Esophagus muscularis mucosa (tissue), 4 donors: ENCODE results near the gene CCNG1. TPM values are rescaled to one million over a fixed set of nuclear protein-coding genes. Genes with fewer than 3 reads are reported as not detected.
"Not testable (repeated sequence)": the region's sequence is repeated elsewhere in the genome, so short reads cannot be mapped to it uniquely, and the experiment has no call there.

Source experiments
- DNase-seq: peaks from one replicate; pipeline ENCODE4 v3.0.0-alpha.2; 2017; ENCODE audit errors: extremely low spot score
- H3K27ac ChIP-seq, 4 donors: fragments of 200-600 bp; sonication (generic); replicated peaks in 1 of 4; 1 replicate in 3 of 4; 2 replicates in 1 of 4; pipeline ENCODE4 v1.5.1; 2016 to 2019; ENCODE audit warnings: mild to moderate bottlenecking in 1 of 4
- H3K27me3 ChIP-seq, 4 donors: fragments of 200-600 bp; sonication (generic); one replicate each; pipeline versions ENCODE4 v1.5.1 to v1.6.0; 2016 to 2019
- H3K36me3 ChIP-seq, 4 donors: fragments of 200-600 bp; sonication (generic); one replicate each; pipeline ENCODE4 v1.5.1; 2016 to 2019
- H3K4me1 ChIP-seq, 4 donors: fragments of 200-600 bp; sonication (generic); one replicate each; pipeline ENCODE4 v1.5.1; 2016 to 2019
- H3K4me3 ChIP-seq, 4 donors: fragments of 200-600 bp; sonication (generic); 1 replicate in 2 of 4; 2 replicates in 2 of 4; pipeline ENCODE4 v1.5.1; 2016 to 2019; ENCODE audit warnings: mild to moderate bottlenecking in 4 of 4, moderate library complexity in 1 of 4
- H3K9me3 ChIP-seq, 4 donors: fragments of 200-600 bp; sonication (generic); 1 replicate in 3 of 4; 2 replicates in 1 of 4; pipeline ENCODE4 v1.5.1; 2016 to 2019
- EP300 ChIP-seq: sonication (generic); formaldehyde crosslinking; IDR thresholded peaks from one replicate; pipeline ENCODE4 v1.6.1; 2017; ENCODE audit warnings: antibody characterized with exemption
- POLR2A ChIP-seq: fragments of 450-650 bp; IDR thresholded peaks from one replicate; pipeline ENCODE4 v1.6.1; 2017; ENCODE audit warnings: antibody characterized with exemption, moderate library complexity, mild to moderate bottlenecking, low read depth
- POLR2AphosphoS5 ChIP-seq, 2 donors: sonication (generic); formaldehyde crosslinking; IDR thresholded peaks; one replicate each; pipeline ENCODE4 v1.6.1; 2017; ENCODE audit warnings: antibody characterized with exemption in 2 of 2
- WGBS: methylation state at CpG from one replicate; pipeline ENCODE4 v1.1.5; 2018; 5-methylcytosine and 5-hydroxymethylcytosine counted together
- intact Hi-C: fragments of 100-400 bp; cut with DNase I; formaldehyde crosslinking; loops from one replicate; pipeline ENCODE4 v1.15.1; 2023
- total RNA-seq, 4 donors: library from RNA; depleted of rRNA; stranded (reverse); fragments of >200 nt; gene quantifications; one replicate each; pipeline versions ENCODE4 v1.1.0 to v1.2.1, GENCODE V29; 2016
- TF ChIP-seq, protein P1 (sequence below), 3 experiments: fragments of 200-600 bp in 2 of 3; fragments of 450-650 bp in 1 of 3; sonication (generic) in 2 of 3; IDR thresholded peaks; one replicate each; pipeline ENCODE4 v1.5.1; 2017 to 2019; ENCODE audit warnings: antibody characterized with exemption in 3 of 3, mild to moderate bottlenecking in 2 of 3, moderate library complexity in 1 of 3

The CCNG1 gene
- total RNA-seq, 4 donors from 2014 or later = 99.1 to 179 (median 138) TPM

DNA sequence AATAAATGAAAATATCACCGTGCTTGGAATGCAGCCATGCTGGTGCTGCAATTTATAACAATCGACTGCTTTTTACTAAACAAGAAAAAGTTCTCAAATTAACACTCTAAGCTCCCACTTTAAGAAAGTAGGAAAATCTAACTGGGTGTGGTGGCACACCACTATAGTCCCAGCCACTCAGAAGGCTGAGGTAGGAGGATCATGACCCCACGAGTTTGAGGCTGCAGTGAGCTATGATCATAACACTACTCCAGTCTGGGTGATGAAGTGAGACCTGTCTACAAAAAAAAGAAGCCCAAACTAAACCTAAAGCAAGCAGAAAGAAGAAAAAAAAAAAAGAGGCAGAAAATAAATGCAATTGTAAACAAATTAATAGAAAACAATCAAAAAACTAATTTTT lies 10.5 kb downstream of the CCNG1 start:
- DNase-seq = no peak
- WGBS = 69% methylated on average over 3 of the region's 3 CpGs
- TF ChIP-seq EP300 (no peak), POLR2AphosphoS5 (IDR thresholded peaks at IDR 0.05) (no peak), POLR2A (no peak)
- TF ChIP-seq, protein P1, sequence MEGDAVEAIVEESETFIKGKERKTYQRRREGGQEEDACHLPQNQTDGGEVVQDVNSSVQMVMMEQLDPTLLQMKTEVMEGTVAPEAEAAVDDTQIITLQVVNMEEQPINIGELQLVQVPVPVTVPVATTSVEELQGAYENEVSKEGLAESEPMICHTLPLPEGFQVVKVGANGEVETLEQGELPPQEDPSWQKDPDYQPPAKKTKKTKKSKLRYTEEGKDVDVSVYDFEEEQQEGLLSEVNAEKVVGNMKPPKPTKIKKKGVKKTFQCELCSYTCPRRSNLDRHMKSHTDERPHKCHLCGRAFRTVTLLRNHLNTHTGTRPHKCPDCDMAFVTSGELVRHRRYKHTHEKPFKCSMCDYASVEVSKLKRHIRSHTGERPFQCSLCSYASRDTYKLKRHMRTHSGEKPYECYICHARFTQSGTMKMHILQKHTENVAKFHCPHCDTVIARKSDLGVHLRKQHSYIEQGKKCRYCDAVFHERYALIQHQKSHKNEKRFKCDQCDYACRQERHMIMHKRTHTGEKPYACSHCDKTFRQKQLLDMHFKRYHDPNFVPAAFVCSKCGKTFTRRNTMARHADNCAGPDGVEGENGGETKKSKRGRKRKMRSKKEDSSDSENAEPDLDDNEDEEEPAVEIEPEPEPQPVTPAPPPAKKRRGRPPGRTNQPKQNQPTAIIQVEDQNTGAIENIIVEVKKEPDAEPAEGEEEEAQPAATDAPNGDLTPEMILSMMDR (IDR thresholded peaks at IDR 0.05) = no peak
- peaks cover 0 to 6% (median 0%) of the 10 kb centered on the region in 4 donors for H3K4me1 ChIP-seq
- H3K27ac ChIP-seq = no peak overlapping the region
- H3K4me3 ChIP-seq = no peak overlapping the region
- H3K27me3 ChIP-seq = no peaks in the 10 kb centered on the region
- H3K36me3 ChIP-seq = peaks cover 37 to 85% (median 63%) of the 10 kb centered on the region in 4 donors
- intact Hi-C loops = no loop called here
- H3K9me3 ChIP-seq = no peaks in the 10 kb centered on the region

DNA sequence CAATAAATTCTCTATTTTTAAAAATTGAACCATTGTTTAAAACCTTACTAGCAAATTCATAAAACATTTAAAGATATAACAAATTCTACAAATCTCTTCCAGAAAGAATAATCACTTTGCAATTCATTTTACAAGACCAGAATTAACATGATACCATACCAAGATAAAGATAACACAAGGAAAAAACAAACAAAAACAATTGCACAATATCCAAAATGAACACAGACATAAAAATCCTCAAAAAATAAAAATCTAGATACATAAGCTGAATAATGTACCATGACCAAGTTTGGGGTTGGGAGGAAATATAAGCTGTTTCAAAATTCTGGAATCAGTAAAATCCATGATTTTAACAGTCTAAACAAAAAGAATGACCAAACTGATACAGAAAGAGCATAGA lies 11.1 kb downstream of the CCNG1 start:
- peaks cover 32 to 85% (median 63%) of the 10 kb centered on the region in 4 donors for H3K36me3 ChIP-seq
- H3K4me1 ChIP-seq = peaks cover 0 to 6% (median 0%) of the 10 kb centered on the region in 4 donors
- intact Hi-C loops = no loop called here

DNA sequence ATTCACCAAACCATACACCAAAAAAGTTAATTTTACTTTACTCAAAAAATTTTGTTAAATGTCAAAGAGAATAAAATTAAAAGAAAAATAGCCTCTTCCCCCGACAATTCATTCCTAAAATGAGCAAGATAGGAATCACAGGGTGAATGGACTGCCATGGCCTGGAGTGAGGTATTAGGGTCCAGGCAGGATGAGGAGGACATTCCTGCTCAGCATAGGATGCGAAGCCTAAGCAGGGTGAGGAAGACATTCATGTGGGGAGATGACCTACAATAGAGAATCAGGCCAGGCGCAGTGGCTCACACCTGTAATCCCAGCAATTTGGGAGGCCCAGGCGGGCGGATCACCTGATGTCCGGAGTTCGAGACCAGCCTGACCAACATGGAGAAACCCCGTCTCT lies 14.1 kb downstream of the CCNG1 start:
- Histone ChIP-seq H3K4me1 (no peaks in the 10 kb centered on the region), H3K27ac (no peak overlapping the region), H3K36me3 (peaks cover 16 to 81% (median 66%) of the 10 kb centered on the region in 4 donors), H3K9me3 (no peaks in the 10 kb centered on the region), H3K4me3 (no peak overlapping the region), H3K27me3 (no peaks in the 10 kb centered on the region)
- TF ChIP-seq EP300 (no peak), POLR2A (no peak)
- TF ChIP-seq, protein P1 (IDR thresholded peaks at IDR 0.05) = no peak
- WGBS = 97% methylated on average over 8 of the region's 8 CpGs
- intact Hi-C loops = no loop called here
- DNase-seq = no peak

More for the DNA sequence above, 11.1 kb downstream of the CCNG1 start:
- no peaks in the 10 kb centered on the region for H3K9me3 ChIP-seq
- H3K4me3 ChIP-seq = no peak overlapping the region
- no peak overlapping the region for H3K27ac ChIP-seq
- no peak for TF ChIP-seq EP300
- TF ChIP-seq POLR2A = no peak
- TF ChIP-seq POLR2AphosphoS5 (IDR thresholded peaks at IDR 0.05) = no peak
- TF ChIP-seq, protein P1 (IDR thresholded peaks at IDR 0.05) = no peak
- H3K27me3 ChIP-seq = no peaks in the 10 kb centered on the region
- DNase-seq = no peak

DNA sequence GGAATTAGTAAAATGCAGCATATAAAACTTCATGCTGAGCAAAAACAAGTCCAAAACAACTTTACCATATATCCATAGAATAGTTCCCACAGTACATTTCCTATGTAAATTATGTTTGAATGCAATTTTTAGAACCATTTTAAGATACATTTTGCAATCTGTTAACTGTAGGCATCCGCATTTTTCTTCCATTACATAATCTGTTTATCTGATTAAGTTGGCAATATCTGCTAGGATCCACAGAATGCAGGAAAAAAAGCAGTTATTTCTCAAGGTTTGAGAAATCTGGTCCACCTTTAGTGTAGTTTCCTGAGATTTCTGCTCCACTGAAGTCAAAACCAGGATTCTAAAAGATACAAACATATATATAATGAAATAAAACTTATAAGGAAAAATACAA lies 16.3 kb downstream of the CCNG1 start:
- no peaks in the 10 kb centered on the region for H3K27me3 ChIP-seq
- TF ChIP-seq EP300 = no peak
- TF ChIP-seq, protein P1 (IDR thresholded peaks at IDR 0.05) = no peak
- TF ChIP-seq POLR2AphosphoS5 (IDR thresholded peaks at IDR 0.05) = no peak
- no peak for TF ChIP-seq POLR2A
- H3K9me3 ChIP-seq = no peaks in the 10 kb centered on the region
- H3K4me3 ChIP-seq = no peak overlapping the region
- no peak for DNase-seq
- no peak overlapping the region for H3K27ac ChIP-seq
- H3K36me3 ChIP-seq = peaks cover 4 to 71% (median 52%) of the 10 kb centered on the region in 4 donors
- WGBS = 82% methylated on average over 1 of the region's 1 CpG
- H3K4me1 ChIP-seq = peaks cover 8 to 13% (median 10%) of the 10 kb centered on the region in 4 donors
- intact Hi-C loops = no loop called here

DNA sequence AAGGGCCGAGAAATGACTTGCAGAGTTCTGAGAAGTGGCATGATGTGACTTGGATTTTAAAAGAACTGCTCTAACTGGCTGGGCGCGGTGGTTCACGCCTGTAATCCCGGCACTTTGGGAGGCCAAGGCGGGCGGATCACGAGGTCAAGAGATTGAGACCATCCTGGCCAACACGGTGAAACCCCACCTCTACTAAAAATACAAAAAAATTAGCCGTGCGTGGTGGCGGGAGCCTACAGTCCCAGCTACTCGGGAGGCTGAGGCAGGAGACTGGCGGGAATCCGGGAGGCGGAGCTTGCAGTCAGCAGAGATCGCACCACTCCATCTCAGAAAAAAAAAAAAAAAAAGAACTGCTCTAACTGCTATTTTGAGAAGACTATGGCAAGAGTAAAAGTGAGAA lies 18.0 kb downstream of the CCNG1 start:
- DNase-seq, H3K4me3 ChIP-seq, H3K27ac ChIP-seq, intact Hi-C loops, H3K9me3 ChIP-seq, H3K27me3 ChIP-seq: not testable (repeated sequence)
- Histone ChIP-seq H3K4me1 (peaks cover 8 to 18% (median 16%) of the 10 kb centered on the region in 4 donors), H3K36me3 (peaks cover 4 to 57% (median 46%) of the 10 kb centered on the region in 4 donors)
- 97% methylated on average over 17 of the region's 17 CpGs for WGBS
